ENCODE data around the gene GPR68.
"Not testable (repeated sequence)": the region's sequence is repeated elsewhere in the genome, so short reads cannot be mapped to it uniquely, and the experiment has no call there.

GPR68 gene

GRCh38 chr14:91272341-91273272, 28.1 kb upstream of the GPR68 start:
- DNase-seq, result no peak

- no peak for DNase-seq
Measured at GRCh38 chr14:91271639-91272038, 27.1 kb upstream of the GPR68 start.

- no peak for DNase-seq
Measured at GRCh38 chr14:91270619-91271018, 26.1 kb upstream of the GPR68 start.

GRCh38 chr14:91270188-91270587, 25.7 kb upstream of the GPR68 start:
- no peak for DNase-seq

GRCh38 chr14:91269076-91269991, 24.8 kb upstream of the GPR68 start:
- no peak for DNase-seq

- DNase-seq, result no peak
Measured at GRCh38 chr14:91267965-91268437, 23.5 kb upstream of the GPR68 start.

- not testable (repeated sequence) for DNase-seq
Measured at GRCh38 chr14:91266276-91266675, 21.8 kb upstream of the GPR68 start.

GRCh38 chr14:91265404-91265803, 20.9 kb upstream of the GPR68 start:
- DNase-seq, result no peak

- DNase-seq, result no peak
Measured at GRCh38 chr14:91264151-91265150, 19.9 kb upstream of the GPR68 start.

GRCh38 chr14:91263329-91263728, 18.8 kb upstream of the GPR68 start:
- DNase-seq, result no peak

GRCh38 chr14:91261986-91262549, 17.6 kb upstream of the GPR68 start:
- DNase-seq, result no peak

GRCh38 chr14:91261115-91261514, 16.6 kb upstream of the GPR68 start:
- DNase-seq, result no peak

GRCh38 chr14:91258876-91259275, 14.4 kb upstream of the GPR68 start:
- no peak for DNase-seq

GRCh38 chr14:91258011-91258618, 13.6 kb upstream of the GPR68 start:
- no peak for DNase-seq

GRCh38 chr14:91257328-91258010, 13.0 kb upstream of the GPR68 start:
- DNase-seq, result no peak

GRCh38 chr14:91256661-91257060, 12.2 kb upstream of the GPR68 start:
- DNase-seq, result no peak

GRCh38 chr14:91255026-91255695, 10.7 kb upstream of the GPR68 start:
- no peak for DNase-seq

GRCh38 chr14:91254461-91254860, 10.0 kb upstream of the GPR68 start:
- DNase-seq, result no peak

GRCh38 chr14:91253795-91254323, 9.4 kb upstream of the GPR68 start:
- DNase-seq, result no peak
